Activated naive CD8-positive, alpha-beta T cell (primary cell): ENCODE measurements around the gene LRRC59.
"Not testable (repeated sequence)": the region's sequence is repeated elsewhere in the genome, so short reads cannot be mapped to it uniquely, and the experiment has no call there.

Source experiments
- H3K27ac Mint-ChIP-seq: one replicate; pipeline ENCODE4 v1.8.0; 2021; ENCODE audit warnings: mixed read lengths
- H3K27me3 Mint-ChIP-seq: one replicate; pipeline ENCODE4 v1.8.0; 2021; ENCODE audit warnings: mixed read lengths
- H3K36me3 Mint-ChIP-seq: one replicate; pipeline ENCODE4 v1.8.0; 2021; ENCODE audit warnings: mixed read lengths
- H3K4me1 Mint-ChIP-seq: one replicate; pipeline ENCODE4 v1.8.0; 2021; ENCODE audit warnings: low read depth, mixed read lengths
- H3K4me3 Mint-ChIP-seq: one replicate; pipeline ENCODE4 v1.8.0; 2021; ENCODE audit warnings: mild to moderate bottlenecking, mixed read lengths
- H3K9me3 Mint-ChIP-seq: one replicate; pipeline ENCODE4 v1.8.0; 2021; ENCODE audit warnings: low read depth, mixed read lengths

LRRC59 gene

DNA sequence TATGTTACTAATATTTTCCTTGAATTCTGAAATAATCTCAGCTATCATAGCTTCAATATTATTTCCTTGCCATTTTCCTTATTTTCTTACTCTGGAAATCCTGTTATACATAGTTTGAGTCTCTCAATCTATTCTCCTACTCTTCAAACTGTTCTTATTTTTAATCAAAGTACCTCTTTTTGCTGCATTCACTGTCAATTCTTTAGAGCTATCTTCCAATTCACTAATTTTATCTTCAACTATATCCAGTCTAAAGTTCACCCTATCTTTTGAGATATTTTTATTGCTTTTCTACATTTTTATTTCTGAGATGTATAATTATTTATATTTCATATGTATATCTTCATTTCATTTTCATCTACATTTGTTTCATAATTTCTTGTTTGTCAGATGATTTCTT is 58.7 kb downstream of the LRRC59 start:
- H3K9me3 Mint-ChIP-seq: peaks cover 3% of the 10 kb centered on the region
- H3K4me1 Mint-ChIP-seq: peaks cover 3% of the 10 kb centered on the region
- no peak overlapping the region for H3K27ac Mint-ChIP-seq

GRCh38 chr17:50337956-50338355 is 59.4 kb downstream of the LRRC59 start:
- Mint-ChIP-seq H3K9me3 (peaks cover 3% of the 10 kb centered on the region), H3K27me3 (no peaks in the 10 kb centered on the region), H3K27ac (no peak overlapping the region), H3K4me1 (peaks cover 6% of the 10 kb centered on the region), H3K4me3 (no peak overlapping the region), H3K36me3 (peaks cover 8% of the 10 kb centered on the region)

More for the DNA sequence above, 58.7 kb downstream of the LRRC59 start:
- Mint-ChIP-seq H3K36me3 (peaks cover 8% of the 10 kb centered on the region), H3K4me3 (no peak overlapping the region), H3K27me3 (no peaks in the 10 kb centered on the region)

- peak overlapping the region; percentile 58 for H3K4me3 Mint-ChIP-seq
- H3K27ac Mint-ChIP-seq: not testable (repeated sequence)
These were observed 63.8 kb downstream of the LRRC59 start for GRCh38 chr17:50333291-50334057.

GRCh38 chr17:50332196-50332595 is 65.1 kb downstream of the LRRC59 start:
- Mint-ChIP-seq H3K4me1 (peaks cover 7% of the 10 kb centered on the region), H3K27me3 (peaks cover 1% of the 10 kb centered on the region), H3K36me3 (no peaks in the 10 kb centered on the region), H3K4me3 (no peak overlapping the region), H3K9me3 (no peaks in the 10 kb centered on the region), H3K27ac (no peak overlapping the region)

More at GRCh38 chr17:50333291-50334057, 63.8 kb downstream of the LRRC59 start:
- not testable (repeated sequence) for H3K36me3 Mint-ChIP-seq, H3K4me1 Mint-ChIP-seq, H3K9me3 Mint-ChIP-seq, H3K27me3 Mint-ChIP-seq
